Sigmoid colon (tissue), 7 donors: ENCODE data around the gene TUBGCP3. TPM values are rescaled to one million over a fixed set of nuclear protein-coding genes. Genes with fewer than 3 reads are reported as not detected.

ENCODE experiments used
- DNase-seq: peaks from one replicate; pipeline ENCODE4 v3.0.0-alpha.2; 2019
- H3K27ac ChIP-seq, 4 donors: fragments of 200-600 bp; sonication (generic); one replicate each; pipeline ENCODE4 v1.5.1; 2016 to 2019; ENCODE audit warnings: mild to moderate bottlenecking in 1 of 4
- H3K27me3 ChIP-seq, 3 donors: fragments of 200-600 bp; sonication (generic); one replicate each; pipeline ENCODE4 v1.5.1; 2019; ENCODE audit warnings: mild to moderate bottlenecking in 1 of 3
- H3K36me3 ChIP-seq, 4 donors: fragments of 200-600 bp; sonication (generic); one replicate each; pipeline ENCODE4 v1.5.1; 2016 to 2019
- H3K4me1 ChIP-seq, 4 donors: fragments of 200-600 bp; sonication (generic); one replicate each; pipeline ENCODE4 v1.5.1; 2017 to 2019
- H3K4me3 ChIP-seq, 4 donors: fragments of 200-600 bp; sonication (generic); one replicate each; pipeline ENCODE4 v1.5.1; 2017 to 2019; ENCODE audit warnings: mild to moderate bottlenecking in 2 of 4, moderate library complexity in 1 of 4
- H3K9me3 ChIP-seq, 4 donors: fragments of 200-600 bp in 3 of 4; sonication (generic) in 3 of 4; one replicate each; pipeline versions ENCODE4 v1.5.1 to v1.6.1; 2013 to 2019
- EP300 ChIP-seq, 4 donors: sonication (generic); formaldehyde crosslinking; IDR thresholded peaks; one replicate each; pipeline ENCODE4 v1.6.1; 2017; ENCODE audit warnings: antibody characterized with exemption in 4 of 4
- POLR2A ChIP-seq, 2 donors: fragments of 450-650 bp; IDR thresholded peaks; one replicate each; pipeline ENCODE4 v1.6.1; 2016; ENCODE audit warnings: antibody characterized with exemption in 2 of 2, mild to moderate bottlenecking in 2 of 2, moderate library complexity in 2 of 2
- POLR2AphosphoS5 ChIP-seq, 4 donors: sonication (generic); formaldehyde crosslinking; IDR thresholded peaks; one replicate each; pipeline ENCODE4 v1.6.1; 2017; ENCODE audit warnings: antibody characterized with exemption in 4 of 4
- WGBS, 2 donors: extraction: QIAGEN DNeasy Blood & Tissue Kit; methylation state at CpG; one replicate each; pipeline ENCODE4 v1.1.7; 2013; 5-methylcytosine and 5-hydroxymethylcytosine counted together
- intact Hi-C: fragments of 100-400 bp; cut with DNase I; formaldehyde crosslinking; loops from one replicate; pipeline ENCODE4 v1.15.1; 2023
- polyA plus RNA-seq, 3 donors: library from polyadenylated mRNA; stranded (reverse); fragments of 200-250 nt; gene quantifications; one replicate each; pipeline ENCODE4 v1.2.3, GENCODE V29; 2013
- total RNA-seq, 4 donors: library from RNA; depleted of rRNA; stranded (reverse); fragments of >200 nt; gene quantifications; one replicate each; pipeline ENCODE4 v1.1.0, GENCODE V29; 2016
- TF ChIP-seq, protein P1 (sequence below), 4 experiments: fragments of 450-650 bp in 3 of 4; fragments of 200-600 bp in 1 of 4; IDR thresholded peaks; one replicate each; pipeline ENCODE4 v1.5.1; 2016 to 2019; ENCODE audit warnings: antibody characterized with exemption in 4 of 4, mild to moderate bottlenecking in 3 of 4, moderate library complexity in 2 of 4
- donor health status: healthy with polysubstance abuse.
- donor health status: Bipolar disorder and iron deficiency.
- donor health status: healthy.

The TUBGCP3 gene
- total and polyA plus RNA-seq, 7 donors, result 7.2 to 33.5 (median 23.8) TPM

- DNase-seq, result no peak
- H3K9me3 ChIP-seq, result no peaks in the 10 kb centered on the region
- no peaks in the 10 kb centered on the region for H3K27me3 ChIP-seq
- WGBS, 2 donors, result 83 to 89% methylated on average over 9 of the region's 9 CpGs
- no peak overlapping the region for H3K27ac ChIP-seq
- peaks cover 0 to 28% (median 17%) of the 10 kb centered on the region in 4 donors for H3K4me1 ChIP-seq
- TF ChIP-seq POLR2AphosphoS5 (IDR thresholded peaks at IDR 0.05) (no peak), POLR2A (IDR thresholded peaks at IDR 0.05) (no peak), EP300 (IDR thresholded peaks at IDR 0.05) (no peak)
- TF ChIP-seq, protein P1, sequence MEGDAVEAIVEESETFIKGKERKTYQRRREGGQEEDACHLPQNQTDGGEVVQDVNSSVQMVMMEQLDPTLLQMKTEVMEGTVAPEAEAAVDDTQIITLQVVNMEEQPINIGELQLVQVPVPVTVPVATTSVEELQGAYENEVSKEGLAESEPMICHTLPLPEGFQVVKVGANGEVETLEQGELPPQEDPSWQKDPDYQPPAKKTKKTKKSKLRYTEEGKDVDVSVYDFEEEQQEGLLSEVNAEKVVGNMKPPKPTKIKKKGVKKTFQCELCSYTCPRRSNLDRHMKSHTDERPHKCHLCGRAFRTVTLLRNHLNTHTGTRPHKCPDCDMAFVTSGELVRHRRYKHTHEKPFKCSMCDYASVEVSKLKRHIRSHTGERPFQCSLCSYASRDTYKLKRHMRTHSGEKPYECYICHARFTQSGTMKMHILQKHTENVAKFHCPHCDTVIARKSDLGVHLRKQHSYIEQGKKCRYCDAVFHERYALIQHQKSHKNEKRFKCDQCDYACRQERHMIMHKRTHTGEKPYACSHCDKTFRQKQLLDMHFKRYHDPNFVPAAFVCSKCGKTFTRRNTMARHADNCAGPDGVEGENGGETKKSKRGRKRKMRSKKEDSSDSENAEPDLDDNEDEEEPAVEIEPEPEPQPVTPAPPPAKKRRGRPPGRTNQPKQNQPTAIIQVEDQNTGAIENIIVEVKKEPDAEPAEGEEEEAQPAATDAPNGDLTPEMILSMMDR (IDR thresholded peaks at IDR 0.05), result no peak
- intact Hi-C loops, result no loop called here
- no peak overlapping the region for H3K4me3 ChIP-seq
- no peaks in the 10 kb centered on the region for H3K36me3 ChIP-seq
These were observed 5.7 kb downstream of the TUBGCP3 start for GRCh38 chr13:112582263-112582662.

- no peak for DNase-seq
- no peaks in the 10 kb centered on the region for H3K27me3 ChIP-seq
- peaks cover 0 to 24% (median 9%) of the 10 kb centered on the region in 4 donors for H3K4me1 ChIP-seq
- TF ChIP-seq POLR2A (IDR thresholded peaks at IDR 0.05) (no peak), EP300 (IDR thresholded peaks at IDR 0.05) (no peak), POLR2AphosphoS5 (IDR thresholded peaks at IDR 0.05) (no peak)
- TF ChIP-seq, protein P1 (IDR thresholded peaks at IDR 0.05), result no peak
- H3K9me3 ChIP-seq, result no peaks in the 10 kb centered on the region
- no peaks in the 10 kb centered on the region for H3K36me3 ChIP-seq
- intact Hi-C loops, result no loop called here
- no peak overlapping the region for H3K27ac ChIP-seq
- 48 to 77% methylated on average over 3 of the region's 3 CpGs for WGBS, 2 donors
- H3K4me3 ChIP-seq, result no peak overlapping the region
These were observed 7.0 kb downstream of the TUBGCP3 start for GRCh38 chr13:112580912-112581311.

GRCh38 chr13:112580211-112580610 lies 7.7 kb downstream of the TUBGCP3 start:
- no peaks in the 10 kb centered on the region for H3K9me3 ChIP-seq
- no peak overlapping the region for H3K4me3 ChIP-seq
- H3K4me1 ChIP-seq, result peaks cover 0 to 28% (median 13%) of the 10 kb centered on the region in 4 donors
- H3K27me3 ChIP-seq, result no peaks in the 10 kb centered on the region
- DNase-seq, result no peak
- TF ChIP-seq, protein P1 (IDR thresholded peaks at IDR 0.05), result no peak
- TF ChIP-seq POLR2A (IDR thresholded peaks at IDR 0.05) (no peak), EP300 (IDR thresholded peaks at IDR 0.05) (no peak), POLR2AphosphoS5 (IDR thresholded peaks at IDR 0.05) (no peak)
- 97% methylated on average over 2 of the region's 2 CpGs for WGBS, 2 donors
- no peaks in the 10 kb centered on the region for H3K36me3 ChIP-seq
- intact Hi-C loops, result no loop called here
- H3K27ac ChIP-seq, result no peak overlapping the region

DNA sequence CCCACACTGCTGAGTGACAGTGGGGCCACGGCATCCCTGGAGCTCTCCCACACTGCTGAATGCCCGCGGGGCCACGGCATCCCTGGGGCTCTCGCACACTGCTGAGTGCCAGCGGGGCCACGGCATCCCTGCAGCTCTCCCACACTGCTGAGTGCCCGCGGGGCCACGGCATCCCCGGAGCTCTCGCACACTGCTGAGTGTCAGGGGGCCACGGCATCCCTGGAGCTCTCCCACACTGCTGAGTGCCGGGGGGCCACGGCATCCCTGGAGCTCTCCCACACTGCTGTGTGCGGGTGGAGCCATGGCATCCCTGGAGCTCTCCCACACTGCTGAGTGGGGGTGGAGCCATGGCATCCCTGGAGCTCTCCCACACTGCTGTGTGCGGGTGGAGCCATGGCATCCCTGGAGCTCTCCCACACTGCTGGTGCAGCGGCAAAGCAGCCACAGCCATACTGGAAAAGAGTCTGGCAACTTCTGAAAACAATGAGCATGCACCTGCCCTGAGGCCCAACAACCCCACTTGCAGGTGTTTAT lies 8.6 kb downstream of the TUBGCP3 start:
- no peak overlapping the region for H3K4me3 ChIP-seq
- no peak overlapping the region for H3K27ac ChIP-seq
- 97 to 98% methylated on average over 18 of the region's 18 CpGs for WGBS, 2 donors
- intact Hi-C loops, result no loop called here
- no peaks in the 10 kb centered on the region for H3K9me3 ChIP-seq
- no peaks in the 10 kb centered on the region for H3K27me3 ChIP-seq
- TF ChIP-seq POLR2A (IDR thresholded peaks at IDR 0.05), result no peak
- TF ChIP-seq EP300 (IDR thresholded peaks at IDR 0.05), result no peak
- TF ChIP-seq POLR2AphosphoS5 (IDR thresholded peaks at IDR 0.05), result no peak
- TF ChIP-seq, protein P1 (IDR thresholded peaks at IDR 0.05), result no peak
- H3K36me3 ChIP-seq, result no peaks in the 10 kb centered on the region
- peaks cover 0 to 35% (median 21%) of the 10 kb centered on the region in 4 donors for H3K4me1 ChIP-seq
- DNase-seq, result no peak

DNA sequence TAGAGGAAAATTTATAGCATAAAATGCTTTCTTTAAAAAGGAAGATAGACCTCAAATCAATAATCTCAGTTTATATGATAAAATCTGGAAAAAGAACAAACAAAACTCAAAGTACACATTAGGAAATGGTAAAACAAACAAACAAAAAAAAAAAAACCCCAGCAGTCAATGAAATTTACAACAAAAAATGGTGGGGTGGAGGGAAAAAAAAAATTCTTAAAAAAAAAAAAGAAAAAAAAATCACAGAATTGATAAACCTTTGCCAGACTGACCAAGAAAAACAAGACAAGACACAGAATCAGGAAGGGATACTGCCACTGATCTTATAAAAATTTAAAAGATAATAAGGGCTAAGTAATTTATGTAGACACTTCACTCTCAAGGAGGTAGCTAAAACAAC lies 11.2 kb downstream of the TUBGCP3 start:
- H3K27ac ChIP-seq, result no peak overlapping the region
- H3K4me3 ChIP-seq, result no peak overlapping the region
- intact Hi-C loops, result no loop called here
- no peak for TF ChIP-seq EP300 (IDR thresholded peaks at IDR 0.05)
- TF ChIP-seq POLR2A (IDR thresholded peaks at IDR 0.05), result no peak
- TF ChIP-seq POLR2AphosphoS5 (IDR thresholded peaks at IDR 0.05), result no peak
- TF ChIP-seq, protein P1 (IDR thresholded peaks at IDR 0.05), result no peak
- DNase-seq, result no peak
- no peaks in the 10 kb centered on the region for H3K27me3 ChIP-seq
- H3K9me3 ChIP-seq, result no peaks in the 10 kb centered on the region
- no peaks in the 10 kb centered on the region for H3K36me3 ChIP-seq
- H3K4me1 ChIP-seq, result peaks cover 0 to 42% (median 30%) of the 10 kb centered on the region in 4 donors
